B cell (primary cell): ENCODE measurements around the gene AXL. TPM values are rescaled to one million over a fixed set of nuclear protein-coding genes. Genes with fewer than 3 reads are reported as not detected.

ENCODE experiments used
- ATAC-seq: fragments of 200-7000 bp; cut with Tn5 transposase; one replicate; pipeline ENCODE4 v1.10.0; 2021; ENCODE audit warnings: low read depth, mild to moderate bottlenecking, moderate number of reproducible peaks, moderate library complexity
- CTCF ChIA-PET: fragments of 350-600 bp; sonication (Branson Sonifier 250); formaldehyde crosslinking; loops from one replicate; lab custom pipeline; 2021; ENCODE audit warnings: antibody characterized with exemption, inconsistent platforms; lab: Charles Lee
- POLR2A ChIA-PET: fragments of 350-600 bp; sonication (Branson Sonifier 250); formaldehyde crosslinking; loops from one replicate; lab custom pipeline; 2021; ENCODE audit warnings: antibody characterized with exemption; lab: Charles Lee
- DNase-seq: peaks from one replicate; pipeline ENCODE4 v3.0.0; 2013
- H2AFZ ChIP-seq: 2 replicates; pipeline ENCODE4 v1.6.1; 2012; ENCODE audit warnings: mild to moderate bottlenecking, low read depth, low read length; ENCODE audit not compliant: insufficient read depth, poor library complexity, severe bottlenecking
- H3K27ac ChIP-seq, 2 donors: 1 replicate in 1 of 2; 2 replicates in 1 of 2; pipeline ENCODE4 v1.5.1; 2012 to 2013; ENCODE audit warnings: low read length in 2 of 2, mild to moderate bottlenecking in 2 of 2, moderate library complexity in 1 of 2
- H3K27me3 ChIP-seq, 4 experiments: fragments of 200-600 bp in 1 of 4; sonication (generic) in 1 of 4; replicated peaks in 1 of 4; 1 replicate in 2 of 4; 2 replicates in 2 of 4; pipeline versions ENCODE4 v1.6.1 to v1.7.0; 2013 to 2016; ENCODE audit warnings: low read length in 3 of 4, mild to moderate bottlenecking in 2 of 4, mixed read lengths in 1 of 4, moderate library complexity in 1 of 4; ENCODE audit not compliant: insufficient read depth in 4 of 4, control insufficient read depth in 3 of 4; ENCODE audit errors: control extremely low read depth in 1 of 4
- H3K36me3 ChIP-seq, 2 experiments: replicated peaks in 1 of 2; 1 replicate in 1 of 2; 2 replicates in 1 of 2; pipeline versions ENCODE4 v1.6.1 to v1.7.1; 2013; ENCODE audit warnings: low read length in 1 of 2; ENCODE audit not compliant: insufficient read depth in 2 of 2, control insufficient read depth in 1 of 2; ENCODE audit errors: control extremely low read depth in 1 of 2, extremely low read depth in 1 of 2
- H3K4me1 ChIP-seq, 2 donors: fragments of 200-600 bp in 1 of 2; sonication (generic) in 1 of 2; 1 replicate in 1 of 2; 2 replicates in 1 of 2; pipeline versions ENCODE4 v1.5.1 to v1.6.1; 2013 to 2017; ENCODE audit warnings: low read length in 2 of 2; ENCODE audit not compliant: control insufficient read depth in 2 of 2, insufficient read depth in 2 of 2
- H3K4me2 ChIP-seq: replicated peaks from 2 replicates; pipeline ENCODE3; 2012; ENCODE audit warnings: mild to moderate bottlenecking, low read depth, low read length; ENCODE audit not compliant: poor library complexity, severe bottlenecking
- H3K4me3 ChIP-seq, 5 experiments: fragments of 200-600 bp in 1 of 5; sonication (generic) in 1 of 5; 1 replicate in 3 of 5; 2 replicates in 2 of 5; pipeline versions ENCODE4 v1.5.1 to v1.7.0; 2011 to 2016; ENCODE audit warnings: low read length in 4 of 5, mild to moderate bottlenecking in 4 of 5, low read depth in 2 of 5, control low read depth in 1 of 5, moderate library complexity in 1 of 5; ENCODE audit not compliant: insufficient read depth in 1 of 5; ENCODE audit errors: control extremely low read depth in 1 of 5, extremely low read depth in 1 of 5
- H3K79me2 ChIP-seq: fragments of 200-600 bp; sonication (generic); one replicate; pipeline ENCODE4 v1.6.0; 2016; ENCODE audit warnings: low read length; ENCODE audit not compliant: control insufficient read depth, insufficient read depth
- H3K9ac ChIP-seq: fragments of 200-600 bp; sonication (generic); 2 replicates; pipeline ENCODE4 v1.6.1; 2017; ENCODE audit warnings: mild to moderate bottlenecking, low read length, moderate library complexity
- H3K9me3 ChIP-seq, 3 donors: one replicate each; pipeline versions ENCODE4 v1.6.1 to v1.7.1; 2013; ENCODE audit warnings: low read length in 2 of 3; ENCODE audit not compliant: control insufficient read depth in 2 of 3, insufficient read depth in 1 of 3; ENCODE audit errors: control extremely low read depth in 1 of 3
- H4K20me1 ChIP-seq: 2 replicates; pipeline ENCODE4 v1.6.0; 2012; ENCODE audit warnings: mild to moderate bottlenecking, low read length; ENCODE audit not compliant: insufficient read depth, control insufficient read depth, poor library complexity, severe bottlenecking
- H3K27ac Mint-ChIP-seq: one replicate; pipeline ENCODE4 v1.8.0; 2021; ENCODE audit warnings: mixed read lengths
- H3K27me3 Mint-ChIP-seq: one replicate; pipeline ENCODE4 v1.8.0; 2021; ENCODE audit warnings: mixed read lengths
- H3K4me1 Mint-ChIP-seq: one replicate; pipeline ENCODE4 v1.8.0; 2021; ENCODE audit warnings: mixed read lengths
- H3K4me3 Mint-ChIP-seq: one replicate; pipeline ENCODE4 v1.8.0; 2021; ENCODE audit warnings: mixed read lengths
- H3K9me3 Mint-ChIP-seq: one replicate; pipeline ENCODE4 v1.8.0; 2022; ENCODE audit warnings: mixed read lengths; ENCODE audit not compliant: insufficient read depth
- EZH2 ChIP-seq: IDR thresholded peaks from 2 replicates; pipeline ENCODE4 v1.6.1; 2012; ENCODE audit warnings: borderline replicate concordance, low read depth, mild to moderate bottlenecking, moderate library complexity, low read length; ENCODE audit not compliant: insufficient read depth, poor library complexity, severe bottlenecking
- WGBS: methylation state at CpG from one replicate; pipeline ENCODE4 v1.1.5; 2013; ENCODE audit warnings: missing lambda C conversion rate; ENCODE audit not compliant: insufficient coverage; 5-methylcytosine and 5-hydroxymethylcytosine counted together
- intact Hi-C: fragments of 100-400 bp; cut with micrococcal nuclease; formaldehyde crosslinking; loops from one replicate; pipeline ENCODE4 v1.10.0; 2022
- polyA plus RNA-seq: library from polyadenylated mRNA; depleted of rRNA; stranded (reverse); fragments of >200 nt; gene quantifications from 2 replicates; pipeline ENCODE4 v1.2.3, GENCODE V29; 2012
- total RNA-seq, 2 donors: library from RNA; stranded (reverse); fragments of 120-200 nt in 1 of 2; gene quantifications; 1 replicate in 1 of 2; 2 replicates in 1 of 2; pipeline versions ENCODE4 v1.2.3 to v1.2.4, GENCODE V29; 2013 to 2022
- TF ChIP-seq, protein P1 (sequence below): fragments of 200-600 bp; IDR thresholded peaks from one replicate; pipeline ENCODE4 v1.8.0; 2022; ENCODE audit warnings: antibody characterized with exemption, mild to moderate bottlenecking

AXL gene
- total and polyA plus RNA-seq, 2 donors (not counting 1 experiment from before 2014, with no cell fraction given) = not detected

- no peak overlapping the region for H3K9ac ChIP-seq
- CTCF ChIA-PET = no interaction called here
- no peak overlapping the region for H3K27ac ChIP-seq
- Mint-ChIP-seq H3K4me1 (no peaks in the 10 kb centered on the region), H3K27ac (no peak overlapping the region), H3K4me3 (no peak overlapping the region), H3K27me3 (no peaks in the 10 kb centered on the region), H3K9me3 (no peaks in the 10 kb centered on the region)
- no peaks in the 10 kb centered on the region for H3K4me1 ChIP-seq
- H3K79me2 ChIP-seq = no peaks in the 10 kb centered on the region
- peaks cover 0 to 10% (median 0%) of the 10 kb centered on the region in 4 experiments for H3K27me3 ChIP-seq
- H3K4me3 ChIP-seq = no peak overlapping the region
- H3K9me3 ChIP-seq = no peaks in the 10 kb centered on the region
- WGBS = 95% methylated on average over 9 of the region's 9 CpGs
- no peaks in the 10 kb centered on the region for H4K20me1 ChIP-seq
- H3K36me3 ChIP-seq = no peaks in the 10 kb centered on the region
- intact Hi-C loops = no loop called here
- TF ChIP-seq, protein P1, sequence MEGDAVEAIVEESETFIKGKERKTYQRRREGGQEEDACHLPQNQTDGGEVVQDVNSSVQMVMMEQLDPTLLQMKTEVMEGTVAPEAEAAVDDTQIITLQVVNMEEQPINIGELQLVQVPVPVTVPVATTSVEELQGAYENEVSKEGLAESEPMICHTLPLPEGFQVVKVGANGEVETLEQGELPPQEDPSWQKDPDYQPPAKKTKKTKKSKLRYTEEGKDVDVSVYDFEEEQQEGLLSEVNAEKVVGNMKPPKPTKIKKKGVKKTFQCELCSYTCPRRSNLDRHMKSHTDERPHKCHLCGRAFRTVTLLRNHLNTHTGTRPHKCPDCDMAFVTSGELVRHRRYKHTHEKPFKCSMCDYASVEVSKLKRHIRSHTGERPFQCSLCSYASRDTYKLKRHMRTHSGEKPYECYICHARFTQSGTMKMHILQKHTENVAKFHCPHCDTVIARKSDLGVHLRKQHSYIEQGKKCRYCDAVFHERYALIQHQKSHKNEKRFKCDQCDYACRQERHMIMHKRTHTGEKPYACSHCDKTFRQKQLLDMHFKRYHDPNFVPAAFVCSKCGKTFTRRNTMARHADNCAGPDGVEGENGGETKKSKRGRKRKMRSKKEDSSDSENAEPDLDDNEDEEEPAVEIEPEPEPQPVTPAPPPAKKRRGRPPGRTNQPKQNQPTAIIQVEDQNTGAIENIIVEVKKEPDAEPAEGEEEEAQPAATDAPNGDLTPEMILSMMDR = no peak
- TF ChIP-seq EZH2 = no peak
- no peak overlapping the region for H3K4me2 ChIP-seq
- ATAC-seq (no peak), DNase-seq (no peak)
- POLR2A ChIA-PET = interaction anchor here (0.7 kb wide), 1 partner anchor 37 kb away, joined by 5 read pairs; no protein-coding TSS in a partner anchor
- H2AFZ ChIP-seq = no peak overlapping the region
These were observed 20.3 kb downstream of the AXL start for GRCh38 chr19:41239363-41239762.

GRCh38 chr19:41239961-41240574 lies 21.0 kb downstream of the AXL start:
- no peak overlapping the region for H3K4me3 Mint-ChIP-seq
- H3K9ac ChIP-seq = no peak overlapping the region
- TF ChIP-seq, protein P1 = no peak
- TF ChIP-seq EZH2 = no peak
- H3K36me3 ChIP-seq = no peaks in the 10 kb centered on the region
- H2AFZ ChIP-seq = no peak overlapping the region
- peaks cover 0 to 10% (median 0%) of the 10 kb centered on the region in 4 experiments for H3K27me3 ChIP-seq
- DNase-seq (no peak), ATAC-seq (no peak)
- 96% methylated on average over 2 of the region's 2 CpGs for WGBS
- H3K4me2 ChIP-seq = no peak overlapping the region
- POLR2A ChIA-PET = interaction anchor here (0.7 kb wide), 1 partner anchor 36 kb away, joined by 5 read pairs; no protein-coding TSS in a partner anchor
- H3K27ac ChIP-seq = no peak overlapping the region
- H3K79me2 ChIP-seq = no peaks in the 10 kb centered on the region
- intact Hi-C loops = no loop called here
- no peak overlapping the region for H3K27ac Mint-ChIP-seq
- CTCF ChIA-PET = no interaction called here
- no peaks in the 10 kb centered on the region for H4K20me1 ChIP-seq
- no peaks in the 10 kb centered on the region for H3K9me3 Mint-ChIP-seq
- H3K4me3 ChIP-seq = no peak overlapping the region
- no peaks in the 10 kb centered on the region for H3K9me3 ChIP-seq
- H3K4me1 ChIP-seq = no peaks in the 10 kb centered on the region
- H3K27me3 Mint-ChIP-seq = no peaks in the 10 kb centered on the region
- H3K4me1 Mint-ChIP-seq = no peaks in the 10 kb centered on the region
